ENCODE measurements around the gene PHACTR4.

DNA sequence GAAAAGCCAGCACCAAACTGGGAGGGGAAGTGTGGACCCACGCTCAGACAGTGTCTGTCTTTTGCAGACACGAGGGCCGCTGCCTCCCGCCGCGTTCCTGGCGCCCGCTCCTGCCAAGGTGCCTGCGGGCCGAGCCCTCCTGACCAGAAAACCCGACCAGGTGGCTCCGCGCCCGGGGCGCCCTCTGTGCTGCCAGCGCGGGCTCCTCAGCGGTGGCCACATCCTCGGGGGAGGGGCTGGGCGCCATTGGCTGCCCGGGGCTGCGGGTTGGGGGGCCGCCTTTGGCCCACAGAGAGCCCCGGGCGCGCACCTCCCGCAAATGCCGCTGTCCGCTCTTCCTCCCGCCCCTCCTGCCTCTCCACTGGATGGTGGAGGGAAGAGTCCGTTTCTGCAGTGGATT lies 160.9 kb downstream of the PHACTR4 start:
- TF ChIP-seq EZH2phosphoT487 (IDR thresholded peaks at IDR 0.05; ENCODE audit: borderline replicate concordance, low read length) (no peak), CTCF (IDR thresholded peaks at IDR 0.05; ENCODE audit: low read depth, low read length, poor library complexity, severe bottlenecking) (no peak)

Measured in DOHH2 (cell line).